Measurements from ENCODE around the gene CTTNBP2.

The CTTNBP2 gene

DNA sequence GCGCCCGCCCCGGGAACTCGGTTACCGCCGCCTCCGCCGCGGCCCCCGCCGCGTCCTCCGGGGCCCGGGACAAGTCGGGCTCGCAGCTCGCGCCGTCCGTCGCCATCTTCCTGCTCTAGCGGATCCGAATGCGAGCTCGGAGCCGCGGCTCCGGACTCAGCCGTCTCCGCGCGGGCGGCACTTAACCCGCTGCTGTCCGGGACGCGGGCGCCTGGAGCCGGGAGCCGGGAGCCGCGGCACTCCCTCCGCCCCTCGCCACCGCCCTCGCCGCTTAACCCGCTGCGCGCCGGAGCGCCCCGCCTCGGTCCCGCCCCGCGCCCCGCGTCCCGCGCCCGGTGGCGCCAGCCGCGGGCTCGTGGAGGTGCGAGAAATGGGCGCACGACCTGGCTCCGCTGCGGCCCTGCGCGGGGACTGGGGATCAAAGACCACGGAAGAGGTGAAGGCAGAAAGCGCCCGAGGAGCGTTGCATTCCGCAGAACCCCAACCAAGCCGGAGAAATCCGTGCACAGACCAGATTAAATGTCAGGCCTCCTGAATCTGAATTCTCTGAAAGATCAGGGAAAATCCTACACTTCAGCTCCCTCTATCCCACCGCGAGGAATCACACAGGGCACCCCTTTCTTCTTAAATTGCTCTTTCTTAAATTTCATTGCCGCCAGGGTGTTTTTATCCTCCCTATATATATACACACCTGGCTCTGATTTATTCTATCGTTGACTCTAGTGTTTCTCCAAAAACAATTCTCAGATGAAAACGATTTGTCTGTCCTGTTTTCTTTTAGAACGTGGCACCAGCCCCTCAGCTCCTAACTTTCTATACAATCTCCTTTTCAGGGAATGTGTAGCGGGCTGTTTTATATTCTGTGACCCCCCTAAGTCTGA is at the start of gene CTTNBP2:
Gene CTTNBP2 (minus strand): TSS at position 132 of the 881 bp plus-strand sequence. CDS start 26 bp downstream, at position 106.
- DNase-seq = no peak

DNA sequence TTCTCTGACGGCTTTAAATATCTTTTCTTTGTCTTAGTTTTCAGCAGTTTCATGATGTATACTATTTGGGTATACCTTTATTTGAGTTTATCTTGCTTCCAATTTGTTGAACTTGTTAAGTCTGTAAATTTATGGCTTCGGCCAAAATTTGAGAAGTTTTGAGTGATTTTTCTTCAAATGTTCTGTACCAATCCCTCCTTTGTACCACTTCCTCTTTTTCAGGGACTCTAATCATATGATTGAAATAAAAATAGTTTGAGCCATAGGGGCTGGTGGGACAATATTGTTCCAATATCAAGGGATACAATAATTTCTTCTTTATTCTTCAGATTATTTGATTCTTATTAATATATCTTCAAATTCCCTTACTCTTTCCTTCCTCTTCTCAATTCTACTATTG is 43.1 kb upstream of the CTTNBP2 start:
- DNase-seq = peak in 1 of 2 experiments; percentile 41

- no peak for DNase-seq
Measured at GRCh38 chr7:117912421-117912820, 39.2 kb upstream of the CTTNBP2 start.

- no peak for DNase-seq
Measured at GRCh38 chr7:117908031-117908795, 35.0 kb upstream of the CTTNBP2 start.

DNA sequence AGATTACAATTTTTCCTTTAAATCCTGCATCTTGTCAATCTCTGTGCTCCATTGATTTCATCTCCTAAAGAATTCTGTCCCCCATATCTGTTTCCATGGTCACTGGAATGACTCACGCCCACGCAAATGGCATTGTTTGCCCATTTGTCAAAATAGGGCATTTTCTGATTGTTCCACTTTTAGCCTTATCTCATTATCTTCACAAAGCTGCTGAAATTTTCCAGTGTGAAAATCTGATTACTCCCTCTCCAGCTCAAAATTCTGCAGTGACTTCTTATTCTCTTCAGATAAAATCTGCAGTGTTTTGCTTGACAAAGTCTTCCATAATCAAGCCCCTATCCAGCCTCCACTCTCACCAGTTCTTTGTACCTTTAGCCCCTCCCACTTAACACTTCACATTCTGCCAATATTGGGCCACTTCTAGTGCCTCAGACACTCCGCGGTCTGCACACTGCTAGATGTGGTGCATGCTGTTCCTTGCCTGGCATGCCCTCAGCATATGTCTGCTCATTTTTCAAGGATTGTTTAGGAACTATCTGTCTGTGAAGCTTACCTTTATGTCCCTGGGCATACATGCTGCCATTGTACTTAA is 33.9 kb upstream of the CTTNBP2 start:
- no peak for DNase-seq

DNA sequence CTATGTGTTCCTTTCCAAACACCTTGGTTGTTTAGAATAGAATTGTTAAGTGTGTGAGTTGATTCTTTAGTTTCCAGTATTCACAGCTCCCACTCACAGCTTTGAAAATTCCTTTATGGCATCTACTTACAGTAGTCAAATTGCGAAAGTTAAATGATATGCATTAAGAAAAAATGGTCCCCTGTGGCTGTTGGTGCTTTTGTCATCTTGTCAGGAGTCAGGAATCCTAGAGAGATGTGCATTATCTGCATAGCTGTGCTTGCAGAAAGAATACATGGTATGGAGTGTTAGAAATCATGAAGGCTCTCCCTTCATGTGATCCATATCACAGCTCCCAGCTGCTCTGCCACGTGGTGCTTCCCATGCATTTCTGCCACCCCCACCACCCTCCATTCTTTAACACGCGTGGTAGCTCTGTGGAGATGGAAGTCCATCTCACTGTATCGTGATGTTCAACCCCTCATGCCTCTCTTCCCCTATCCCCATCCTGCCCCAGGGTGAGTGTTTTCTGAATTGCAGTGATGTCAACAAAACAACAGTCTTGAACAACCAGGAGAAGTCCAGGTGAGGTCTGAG is 29.2 kb upstream of the CTTNBP2 start:
- DNase-seq = no peak

- no peak for DNase-seq
Measured at GRCh38 chr7:117901089-117901797, 28.0 kb upstream of the CTTNBP2 start.

DNA sequence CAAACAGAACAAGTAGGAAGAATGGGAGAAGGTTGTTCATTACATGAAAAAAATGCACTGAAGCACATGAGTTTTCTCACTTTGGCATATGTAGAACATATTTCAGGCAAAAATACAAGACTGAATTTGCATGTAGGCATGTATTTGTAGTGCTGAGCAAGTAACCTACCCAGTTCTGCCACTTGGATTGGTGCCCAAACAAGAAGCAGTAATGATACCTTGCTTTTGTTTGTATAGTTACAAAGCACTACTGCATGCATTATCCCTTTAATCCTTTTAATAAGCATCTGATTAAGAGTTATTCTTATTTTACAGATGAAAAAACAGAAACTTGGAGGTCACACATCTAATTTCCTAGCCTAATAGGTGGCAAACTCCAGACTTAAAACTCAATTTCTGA is 23.1 kb upstream of the CTTNBP2 start:
- DNase-seq = no peak

GRCh38 chr7:117895276-117895675 is 22.0 kb upstream of the CTTNBP2 start:
- DNase-seq = no peak

DNA sequence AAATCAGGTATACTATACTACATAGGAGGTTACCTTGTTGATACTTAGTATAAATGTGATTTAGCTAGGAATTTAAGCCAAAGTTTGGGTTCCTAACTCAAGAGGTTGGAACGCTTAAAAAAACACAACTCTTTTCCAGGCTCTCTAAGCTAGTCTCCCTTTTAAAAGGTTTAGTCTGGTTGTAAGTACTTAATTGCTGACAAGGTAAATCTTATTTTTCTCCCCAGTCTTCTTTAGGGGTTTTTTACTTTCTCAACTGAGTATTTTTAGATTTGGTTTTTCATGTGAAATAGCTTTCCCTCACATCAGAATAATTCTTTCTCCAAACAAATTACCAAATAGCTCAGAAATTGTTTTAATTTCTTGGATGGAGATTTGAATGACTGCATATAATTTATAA is 20.8 kb upstream of the CTTNBP2 start:
- DNase-seq = no peak

DNA sequence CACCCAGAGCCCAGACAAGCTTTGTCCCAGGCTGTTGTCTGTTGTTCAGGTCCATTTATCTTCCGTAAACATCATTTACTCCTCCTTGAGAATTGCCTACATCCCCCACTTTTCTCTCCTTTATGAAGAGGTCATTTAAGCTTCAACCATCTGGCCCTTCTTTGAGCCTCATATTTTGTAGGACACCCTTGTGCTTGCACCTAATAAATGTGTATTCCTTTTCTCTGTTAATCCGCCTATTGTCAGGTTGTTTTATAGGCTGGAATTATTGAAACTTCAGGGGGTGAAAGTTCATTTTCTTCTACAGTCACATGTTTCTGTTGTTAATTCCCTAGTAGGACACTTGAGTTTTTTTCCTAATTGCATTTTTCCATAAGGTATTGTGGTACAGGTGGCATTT is 19.6 kb upstream of the CTTNBP2 start:
- no peak for DNase-seq

- DNase-seq = no peak
Measured at GRCh38 chr7:117889611-117890010, 16.4 kb upstream of the CTTNBP2 start.

- DNase-seq = no peak
Measured at GRCh38 chr7:117888627-117889026, 15.4 kb upstream of the CTTNBP2 start.

- no peak for DNase-seq
Measured at GRCh38 chr7:117882594-117882993, 9.4 kb upstream of the CTTNBP2 start.

DNA sequence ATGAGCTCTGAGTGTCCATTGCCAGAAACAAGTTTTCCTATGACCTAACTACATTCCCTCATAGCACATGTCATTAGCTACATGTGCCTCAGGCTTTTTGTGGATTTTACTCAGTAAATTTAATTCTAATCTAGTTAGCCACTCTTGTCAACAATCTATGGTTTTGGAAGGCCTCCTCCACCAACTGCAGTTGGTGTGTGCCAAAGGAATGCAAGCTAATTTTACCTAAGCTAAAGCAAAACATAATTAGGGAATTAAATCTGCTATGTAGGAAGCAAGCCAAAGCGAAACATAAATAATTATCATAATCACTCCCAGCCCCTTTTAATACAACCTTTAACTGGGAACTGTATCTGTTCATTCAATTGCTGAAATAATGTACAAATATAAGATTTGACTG is 3.5 kb upstream of the CTTNBP2 start:
- DNase-seq = no peak

DNA sequence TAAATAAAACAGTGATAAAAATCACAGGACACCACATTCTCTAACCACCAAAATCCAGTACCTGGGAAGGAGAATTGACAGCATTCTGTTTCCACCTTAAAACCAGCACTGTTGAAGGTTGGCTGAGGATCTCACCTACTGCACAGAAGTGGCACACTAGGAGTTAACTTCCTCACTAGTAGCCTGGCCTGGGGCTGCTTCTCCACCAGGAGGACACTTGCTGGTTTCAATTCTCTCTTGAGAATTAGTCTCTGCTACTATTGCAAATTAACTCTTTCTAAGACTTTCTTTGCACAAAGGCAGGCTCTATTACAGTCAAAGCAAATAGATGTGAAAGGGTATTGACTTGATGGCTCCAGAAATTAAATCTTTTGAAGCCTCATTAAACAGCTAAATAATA is 2.3 kb upstream of the CTTNBP2 start:
- peak in 1 of 2 experiments; percentile 6 for DNase-seq

- DNase-seq = no peak
Measured at GRCh38 chr7:117874191-117874700, 1.0 kb upstream of the CTTNBP2 start.

DNA sequence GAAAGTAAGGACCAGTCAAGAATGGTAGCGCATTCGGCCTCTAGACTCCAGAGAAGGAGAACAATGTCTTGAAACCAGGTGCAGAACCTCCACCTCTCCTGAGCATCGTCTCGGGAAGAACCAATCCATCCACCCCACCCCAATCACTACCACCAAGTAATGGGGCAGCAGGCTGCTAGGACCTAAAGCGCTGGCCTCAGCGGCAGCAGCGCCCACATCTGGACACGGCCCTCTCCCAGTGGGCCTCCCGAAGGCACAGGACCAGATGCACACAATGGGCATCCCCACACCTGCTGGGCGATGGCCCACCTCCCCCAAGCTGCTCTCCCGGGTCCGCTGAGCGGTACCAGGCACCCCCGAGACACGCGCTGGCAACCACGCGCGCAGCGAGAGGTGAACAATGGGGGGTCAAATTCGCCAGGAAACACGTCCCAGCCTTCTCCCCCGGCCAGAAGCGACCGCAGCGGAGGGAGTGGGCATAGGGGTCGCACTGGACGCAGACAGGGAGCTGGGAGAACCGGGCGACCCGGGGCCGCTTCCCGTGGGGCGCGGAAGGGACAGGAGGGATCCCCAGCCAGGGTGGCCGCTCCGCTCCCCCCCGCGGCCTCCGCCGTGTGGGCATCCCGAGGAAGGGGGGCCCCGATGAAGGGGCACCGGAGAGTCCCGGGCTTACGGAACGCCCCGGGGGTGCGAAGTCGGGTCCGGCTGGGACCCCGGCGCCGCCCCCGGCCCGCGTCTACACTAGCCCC is 506 bp downstream of the CTTNBP2 start:
- DNase-seq = no peak

DNA sequence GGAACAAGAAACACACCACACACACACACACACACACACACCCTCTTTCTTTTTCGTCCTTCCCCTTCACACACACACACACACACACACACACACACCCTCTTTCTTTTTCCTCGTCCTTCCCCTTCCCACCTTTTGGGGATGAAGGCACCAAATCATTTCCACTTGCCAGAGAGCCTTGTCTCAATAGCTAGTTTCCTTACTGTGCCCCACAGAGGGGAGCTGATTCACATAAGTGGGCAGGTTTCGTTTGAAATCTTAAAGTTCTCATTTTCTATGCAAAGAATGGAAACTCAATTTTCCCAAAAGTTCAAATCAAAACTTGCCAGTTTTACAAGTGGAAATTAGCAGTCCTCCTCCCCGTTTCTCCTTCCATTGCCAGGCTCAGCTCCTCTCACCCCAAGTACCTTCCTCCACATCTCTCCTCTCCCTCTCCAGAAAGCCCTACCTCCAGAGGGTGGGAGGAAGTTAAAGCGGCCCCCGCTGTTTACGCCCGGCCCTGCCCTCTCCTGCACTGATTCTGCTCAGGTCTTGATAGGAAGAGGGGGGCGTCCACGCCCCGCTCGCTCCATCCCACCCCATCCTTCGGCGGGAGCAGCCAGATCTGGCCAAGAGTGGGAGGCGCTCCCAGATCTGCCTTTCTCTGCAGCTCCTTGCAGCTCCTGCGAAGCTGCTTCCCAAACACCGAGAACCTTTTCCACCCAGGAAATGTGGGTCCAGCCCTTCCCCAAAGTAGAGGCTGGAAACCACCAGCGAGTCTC is 1.3 kb downstream of the CTTNBP2 start:
- DNase-seq = no peak

DNA sequence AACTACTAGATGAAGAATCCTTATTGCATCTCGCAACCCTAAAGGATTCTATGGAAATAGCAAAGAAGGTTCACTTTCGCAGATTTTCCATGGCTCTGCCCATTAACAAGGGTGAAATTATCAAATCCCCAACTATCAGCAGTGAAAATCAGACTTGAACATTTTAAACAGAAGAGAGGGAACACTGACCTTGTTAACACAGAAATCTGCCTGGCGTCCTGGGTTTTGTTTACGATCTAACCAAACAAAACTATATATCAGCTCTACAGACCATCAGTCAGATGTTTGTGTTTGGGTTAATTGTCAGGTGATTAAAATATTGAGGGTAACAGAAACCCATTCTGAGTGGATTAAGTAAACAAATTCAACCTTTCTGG is 1.9 kb downstream of the CTTNBP2 start:
- no peak for DNase-seq
